ENCODE data around the gene LUZP2.

The LUZP2 gene

DNA sequence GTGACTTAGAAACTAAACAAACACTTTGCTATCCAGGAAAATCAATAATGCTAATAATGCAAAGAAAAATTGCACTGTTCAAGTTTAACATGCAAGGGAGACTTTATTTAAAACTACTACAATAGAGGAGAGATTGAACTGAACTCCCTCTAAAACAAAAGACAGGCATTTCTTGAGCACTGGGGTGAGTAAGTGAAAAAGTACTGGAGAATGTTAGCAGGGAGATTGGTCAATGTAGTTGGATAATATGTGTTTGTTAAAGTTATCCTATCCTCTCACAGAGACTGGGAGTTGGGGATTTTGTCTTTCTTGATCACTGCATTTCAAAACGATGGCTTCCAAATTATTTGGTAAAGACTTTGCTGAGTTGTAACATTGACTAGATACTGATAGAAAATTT, 77.6 kb downstream of the LUZP2 start (continued):
- no peak for TF ChIP-seq PATZ1 (CRISPR knock-in tag; IDR thresholded peaks at IDR 0.05; ENCODE audit: borderline replicate concordance)
- TF ChIP-seq, protein P1, sequence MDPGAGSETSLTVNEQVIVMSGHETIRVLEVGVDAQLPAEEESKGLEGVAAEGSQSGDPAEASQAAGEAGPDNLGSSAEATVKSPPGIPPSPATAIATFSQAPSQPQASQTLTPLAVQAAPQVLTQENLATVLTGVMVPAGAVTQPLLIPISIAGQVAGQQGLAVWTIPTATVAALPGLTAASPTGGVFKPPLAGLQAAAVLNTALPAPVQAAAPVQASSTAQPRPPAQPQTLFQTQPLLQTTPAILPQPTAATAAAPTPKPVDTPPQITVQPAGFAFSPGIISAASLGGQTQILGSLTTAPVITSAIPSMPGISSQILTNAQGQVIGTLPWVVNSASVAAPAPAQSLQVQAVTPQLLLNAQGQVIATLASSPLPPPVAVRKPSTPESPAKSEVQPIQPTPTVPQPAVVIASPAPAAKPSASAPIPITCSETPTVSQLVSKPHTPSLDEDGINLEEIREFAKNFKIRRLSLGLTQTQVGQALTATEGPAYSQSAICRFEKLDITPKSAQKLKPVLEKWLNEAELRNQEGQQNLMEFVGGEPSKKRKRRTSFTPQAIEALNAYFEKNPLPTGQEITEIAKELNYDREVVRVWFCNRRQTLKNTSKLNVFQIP (CRISPR knock-in tag; IDR thresholded peaks at IDR 0.05; ENCODE audit: borderline replicate concordance, low read depth), result no peak

- ATAC-seq, result peak; percentile 78
- TF ChIP-seq PATZ1 (CRISPR knock-in tag; IDR thresholded peaks at IDR 0.05; ENCODE audit: borderline replicate concordance), result 0 out of 2 replicates have a peak, but pooled peaks have one; percentile 22
- TF ChIP-seq ZC3H10 (CRISPR knock-in tag; IDR thresholded peaks at IDR 0.05), result peak; percentile 96
- TF ChIP-seq TOX (CRISPR knock-in tag; IDR thresholded peaks at IDR 0.05; ENCODE audit: borderline replicate concordance), result peak; percentile 96; the same call in 1 of the 2 replicates
- TF ChIP-seq, protein P2, sequence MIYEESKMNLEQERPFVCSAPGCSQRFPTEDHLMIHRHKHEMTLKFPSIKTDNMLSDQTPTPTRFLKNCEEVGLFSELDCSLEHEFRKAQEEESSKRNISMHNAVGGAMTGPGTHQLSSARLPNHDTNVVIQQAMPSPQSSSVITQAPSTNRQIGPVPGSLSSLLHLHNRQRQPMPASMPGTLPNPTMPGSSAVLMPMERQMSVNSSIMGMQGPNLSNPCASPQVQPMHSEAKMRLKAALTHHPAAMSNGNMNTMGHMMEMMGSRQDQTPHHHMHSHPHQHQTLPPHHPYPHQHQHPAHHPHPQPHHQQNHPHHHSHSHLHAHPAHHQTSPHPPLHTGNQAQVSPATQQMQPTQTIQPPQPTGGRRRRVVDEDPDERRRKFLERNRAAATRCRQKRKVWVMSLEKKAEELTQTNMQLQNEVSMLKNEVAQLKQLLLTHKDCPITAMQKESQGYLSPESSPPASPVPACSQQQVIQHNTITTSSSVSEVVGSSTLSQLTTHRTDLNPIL (CRISPR knock-in tag; IDR thresholded peaks at IDR 0.05; ENCODE audit: low read depth), result peak; percentile 90; the same call in 1 of the 2 replicates
- TF ChIP-seq ISL1 (CRISPR knock-in tag; IDR thresholded peaks at IDR 0.05), result peak; percentile 98
- TF ChIP-seq, protein P1 (CRISPR knock-in tag; IDR thresholded peaks at IDR 0.05; ENCODE audit: borderline replicate concordance, low read depth), result peak; percentile 84; the same call in 1 of the 2 replicates
- no peak for TF ChIP-seq ZNF565 (CRISPR knock-in tag; conservative IDR thresholded peaks at IDR 0.05; ENCODE audit: low read depth)
- TF ChIP-seq, protein P3, sequence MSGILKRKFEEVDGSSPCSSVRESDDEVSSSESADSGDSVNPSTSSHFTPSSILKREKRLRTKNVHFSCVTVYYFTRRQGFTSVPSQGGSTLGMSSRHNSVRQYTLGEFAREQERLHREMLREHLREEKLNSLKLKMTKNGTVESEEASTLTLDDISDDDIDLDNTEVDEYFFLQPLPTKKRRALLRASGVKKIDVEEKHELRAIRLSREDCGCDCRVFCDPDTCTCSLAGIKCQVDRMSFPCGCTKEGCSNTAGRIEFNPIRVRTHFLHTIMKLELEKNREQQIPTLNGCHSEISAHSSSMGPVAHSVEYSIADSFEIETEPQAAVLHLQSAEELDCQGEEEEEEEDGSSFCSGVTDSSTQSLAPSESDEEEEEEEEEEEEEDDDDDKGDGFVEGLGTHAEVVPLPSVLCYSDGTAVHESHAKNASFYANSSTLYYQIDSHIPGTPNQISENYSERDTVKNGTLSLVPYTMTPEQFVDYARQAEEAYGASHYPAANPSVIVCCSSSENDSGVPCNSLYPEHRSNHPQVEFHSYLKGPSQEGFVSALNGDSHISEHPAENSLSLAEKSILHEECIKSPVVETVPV (CRISPR knock-in tag; IDR thresholded peaks at IDR 0.05), result no peak
- TF ChIP-seq RARB (CRISPR knock-in tag; IDR thresholded peaks at IDR 0.05), result no peak
Observed at GRCh38 chr11:24575392-24575791, 78.5 kb downstream of the LUZP2 start.

GRCh38 chr11:24585192-24585591, 88.3 kb downstream of the LUZP2 start:
- peak; percentile 61 for ATAC-seq
- TF ChIP-seq ISL1 (CRISPR knock-in tag; IDR thresholded peaks at IDR 0.05), result no peak
- TF ChIP-seq, protein P2 (CRISPR knock-in tag; IDR thresholded peaks at IDR 0.05; ENCODE audit: low read depth), result no peak
- TF ChIP-seq, protein P4, sequence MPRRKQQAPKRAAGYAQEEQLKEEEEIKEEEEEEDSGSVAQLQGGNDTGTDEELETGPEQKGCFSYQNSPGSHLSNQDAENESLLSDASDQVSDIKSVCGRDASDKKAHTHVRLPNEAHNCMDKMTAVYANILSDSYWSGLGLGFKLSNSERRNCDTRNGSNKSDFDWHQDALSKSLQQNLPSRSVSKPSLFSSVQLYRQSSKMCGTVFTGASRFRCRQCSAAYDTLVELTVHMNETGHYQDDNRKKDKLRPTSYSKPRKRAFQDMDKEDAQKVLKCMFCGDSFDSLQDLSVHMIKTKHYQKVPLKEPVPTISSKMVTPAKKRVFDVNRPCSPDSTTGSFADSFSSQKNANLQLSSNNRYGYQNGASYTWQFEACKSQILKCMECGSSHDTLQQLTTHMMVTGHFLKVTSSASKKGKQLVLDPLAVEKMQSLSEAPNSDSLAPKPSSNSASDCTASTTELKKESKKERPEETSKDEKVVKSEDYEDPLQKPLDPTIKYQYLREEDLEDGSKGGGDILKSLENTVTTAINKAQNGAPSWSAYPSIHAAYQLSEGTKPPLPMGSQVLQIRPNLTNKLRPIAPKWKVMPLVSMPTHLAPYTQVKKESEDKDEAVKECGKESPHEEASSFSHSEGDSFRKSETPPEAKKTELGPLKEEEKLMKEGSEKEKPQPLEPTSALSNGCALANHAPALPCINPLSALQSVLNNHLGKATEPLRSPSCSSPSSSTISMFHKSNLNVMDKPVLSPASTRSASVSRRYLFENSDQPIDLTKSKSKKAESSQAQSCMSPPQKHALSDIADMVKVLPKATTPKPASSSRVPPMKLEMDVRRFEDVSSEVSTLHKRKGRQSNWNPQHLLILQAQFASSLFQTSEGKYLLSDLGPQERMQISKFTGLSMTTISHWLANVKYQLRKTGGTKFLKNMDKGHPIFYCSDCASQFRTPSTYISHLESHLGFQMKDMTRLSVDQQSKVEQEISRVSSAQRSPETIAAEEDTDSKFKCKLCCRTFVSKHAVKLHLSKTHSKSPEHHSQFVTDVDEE (CRISPR knock-in tag; IDR thresholded peaks at IDR 0.05), result no peak
- TF ChIP-seq CSDC2 (CRISPR knock-in tag; IDR thresholded peaks at IDR 0.05), result no peak
- TF ChIP-seq ZNF8 (CRISPR knock-in tag; IDR thresholded peaks at IDR 0.05), result no peak
- no peak for TF ChIP-seq PATZ1 (CRISPR knock-in tag; IDR thresholded peaks at IDR 0.05; ENCODE audit: borderline replicate concordance)
- TF ChIP-seq ARNTL (CRISPR knock-in tag; IDR thresholded peaks at IDR 0.05; ENCODE audit: borderline replicate concordance, low read depth), result no peak
- no peak for TF ChIP-seq ZFP30 (CRISPR knock-in tag; IDR thresholded peaks at IDR 0.05)
- no peak for TF ChIP-seq PPARA (CRISPR knock-in tag; IDR thresholded peaks at IDR 0.05; ENCODE audit: borderline replicate concordance)
- TF ChIP-seq, protein P1 (CRISPR knock-in tag; IDR thresholded peaks at IDR 0.05; ENCODE audit: borderline replicate concordance, low read depth), result no peak
- no peak for TF ChIP-seq ZFP3 (CRISPR knock-in tag; IDR thresholded peaks at IDR 0.05)
- TF ChIP-seq BACH2 (CRISPR knock-in tag; IDR thresholded peaks at IDR 0.05; ENCODE audit: borderline replicate concordance), result no peak
